Activated T-helper 17 cell treated with anti-CD3 and anti-CD28 coated beads, Interleukin-2, amount 50 U/mL, for 72 hours (primary cell): ENCODE measurements around the gene CCNE1. TPM values are rescaled to one million over a fixed set of nuclear protein-coding genes. Genes with fewer than 3 reads are reported as not detected.
"Not testable (repeated sequence)": the region's sequence is repeated elsewhere in the genome, so short reads cannot be mapped to it uniquely, and the experiment has no call there.

Source experiments
- ATAC-seq: fragments of 150-1000 bp; cut with Tn5 transposase; replicated peaks from 2 replicates; pipeline ENCODE4 v1.10.0; 2021; ENCODE audit warnings: mild to moderate bottlenecking, moderate library complexity
- H3K27ac Mint-ChIP-seq: one replicate; pipeline ENCODE4 v1.8.0; 2022; ENCODE audit warnings: mixed read lengths
- H3K27me3 Mint-ChIP-seq: one replicate; pipeline ENCODE4 v1.8.0; 2022; ENCODE audit warnings: mixed read lengths
- H3K36me3 Mint-ChIP-seq: one replicate; pipeline ENCODE4 v1.8.0; 2022; ENCODE audit warnings: low read depth, mild to moderate bottlenecking, mixed read lengths
- H3K4me1 Mint-ChIP-seq: one replicate; pipeline ENCODE4 v1.8.0; 2022; ENCODE audit warnings: mixed read lengths
- H3K4me3 Mint-ChIP-seq: one replicate; pipeline ENCODE4 v1.8.0; 2022; ENCODE audit warnings: mild to moderate bottlenecking, mixed read lengths
- H3K9me3 Mint-ChIP-seq: one replicate; pipeline ENCODE4 v1.8.0; 2022; ENCODE audit warnings: mixed read lengths
- total RNA-seq, 2 donors: library from RNA; stranded (reverse); gene quantifications; one replicate each; pipeline ENCODE4 v1.2.3, GENCODE V29; 2022

CCNE1 gene
- total RNA-seq, 2 donors from 2014 or later = 20.1 to 31.5 TPM

DNA sequence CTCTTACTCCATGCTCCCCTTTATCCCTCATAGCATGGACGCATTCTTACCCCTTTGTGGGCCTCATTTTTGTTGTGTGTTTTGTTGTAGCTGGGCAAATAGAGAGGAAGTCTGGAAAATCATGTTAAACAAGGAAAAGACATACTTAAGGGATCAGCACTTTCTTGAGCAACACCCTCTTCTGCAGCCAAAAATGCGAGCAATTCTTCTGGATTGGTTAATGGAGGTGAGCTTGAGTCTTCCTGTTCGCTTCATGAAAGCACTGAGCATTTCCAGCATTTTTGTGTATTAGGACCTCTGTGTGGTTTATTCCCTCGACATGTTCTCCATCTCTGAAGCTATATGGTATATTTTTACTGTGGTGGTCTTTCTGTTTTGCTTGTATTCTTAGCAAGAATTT is 5.5 kb downstream of the CCNE1 start:
- no peak overlapping the region for H3K4me3 Mint-ChIP-seq
- H3K27ac Mint-ChIP-seq = no peak overlapping the region
- peaks cover 55% of the 10 kb centered on the region for H3K36me3 Mint-ChIP-seq
- H3K9me3 Mint-ChIP-seq = no peaks in the 10 kb centered on the region
- no peaks in the 10 kb centered on the region for H3K27me3 Mint-ChIP-seq
- no peak for ATAC-seq
- H3K4me1 Mint-ChIP-seq = peaks cover 4% of the 10 kb centered on the region

DNA sequence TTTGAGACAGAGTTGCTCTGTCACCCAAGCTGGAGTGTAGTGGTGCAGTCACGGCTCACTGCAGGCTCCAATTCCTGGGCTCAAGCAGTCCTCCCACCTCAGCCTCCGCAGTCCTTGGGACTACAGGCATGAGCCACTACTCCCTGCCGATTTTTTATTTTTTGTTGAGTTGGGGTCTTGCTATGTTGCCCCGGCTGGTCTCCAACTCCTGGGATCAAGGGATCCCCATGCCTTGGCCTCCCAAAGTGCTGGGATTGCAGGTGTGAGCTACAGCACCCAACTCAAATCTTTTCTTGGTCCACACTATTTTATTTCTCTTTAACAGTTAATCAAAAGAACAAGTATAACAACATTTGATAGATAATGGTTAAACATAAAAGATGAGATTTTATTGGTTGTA is 7.5 kb downstream of the CCNE1 start:
- H3K9me3 Mint-ChIP-seq = no peaks in the 10 kb centered on the region
- ATAC-seq = no peak
- no peak overlapping the region for H3K27ac Mint-ChIP-seq
- no peaks in the 10 kb centered on the region for H3K27me3 Mint-ChIP-seq
- H3K36me3 Mint-ChIP-seq = peaks cover 60% of the 10 kb centered on the region
- H3K4me1 Mint-ChIP-seq = no peaks in the 10 kb centered on the region
- no peak overlapping the region for H3K4me3 Mint-ChIP-seq

DNA sequence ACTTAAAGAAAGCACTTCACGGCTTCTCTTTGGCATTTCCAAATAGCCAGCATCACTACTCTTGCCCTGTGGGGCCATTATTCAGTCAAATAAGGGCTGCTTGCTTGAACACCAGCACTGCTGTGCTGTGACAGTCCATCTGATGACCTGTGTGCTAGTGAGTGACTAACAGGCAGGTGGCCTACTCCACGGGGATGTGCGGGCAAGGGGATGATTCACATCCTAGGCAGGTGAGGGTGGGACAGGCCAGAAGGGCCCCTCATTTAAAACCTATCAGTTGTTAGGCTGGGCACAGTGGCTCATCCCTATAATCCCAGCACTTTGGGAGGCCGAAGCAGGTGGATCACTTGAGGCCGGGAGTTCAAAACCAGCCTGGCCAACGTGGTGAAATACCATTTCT is 8.2 kb downstream of the CCNE1 start:
- H3K36me3 Mint-ChIP-seq = peaks cover 62% of the 10 kb centered on the region
- no peaks in the 10 kb centered on the region for H3K4me1 Mint-ChIP-seq
- no peak for ATAC-seq
- H3K27me3 Mint-ChIP-seq = no peaks in the 10 kb centered on the region
- no peak overlapping the region for H3K4me3 Mint-ChIP-seq
- no peak overlapping the region for H3K27ac Mint-ChIP-seq
- no peaks in the 10 kb centered on the region for H3K9me3 Mint-ChIP-seq

DNA sequence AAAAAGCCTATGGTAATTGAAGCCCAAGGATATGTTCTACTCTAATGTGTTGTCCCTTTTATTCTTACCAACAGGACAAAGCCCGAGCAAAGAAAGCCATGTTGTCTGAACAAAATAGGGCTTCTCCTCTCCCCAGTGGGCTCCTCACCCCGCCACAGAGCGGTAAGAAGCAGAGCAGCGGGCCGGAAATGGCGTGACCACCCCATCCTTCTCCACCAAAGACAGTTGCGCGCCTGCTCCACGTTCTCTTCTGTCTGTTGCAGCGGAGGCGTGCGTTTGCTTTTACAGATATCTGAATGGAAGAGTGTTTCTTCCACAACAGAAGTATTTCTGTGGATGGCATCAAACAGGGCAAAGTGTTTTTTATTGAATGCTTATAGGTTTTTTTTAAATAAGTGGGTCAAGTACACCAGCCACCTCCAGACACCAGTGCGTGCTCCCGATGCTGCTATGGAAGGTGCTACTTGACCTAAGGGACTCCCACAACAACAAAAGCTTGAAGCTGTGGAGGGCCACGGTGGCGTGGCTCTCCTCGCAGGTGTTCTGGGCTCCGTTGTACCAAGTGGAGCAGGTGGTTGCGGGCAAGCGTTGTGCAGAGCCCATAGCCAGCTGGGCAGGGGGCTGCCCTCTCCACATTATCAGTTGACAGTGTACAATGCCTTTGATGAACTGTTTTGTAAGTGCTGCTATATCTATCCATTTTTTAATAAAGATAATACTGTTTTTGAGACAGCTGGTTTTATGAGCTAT is 12.0 kb downstream of the CCNE1 start:
- H3K9me3 Mint-ChIP-seq = no peaks in the 10 kb centered on the region
- no peak for ATAC-seq
- no peak overlapping the region for H3K4me3 Mint-ChIP-seq
- H3K36me3 Mint-ChIP-seq = peaks cover 55% of the 10 kb centered on the region
- no peak overlapping the region for H3K27ac Mint-ChIP-seq
- no peaks in the 10 kb centered on the region for H3K4me1 Mint-ChIP-seq
- H3K27me3 Mint-ChIP-seq = no peaks in the 10 kb centered on the region

DNA sequence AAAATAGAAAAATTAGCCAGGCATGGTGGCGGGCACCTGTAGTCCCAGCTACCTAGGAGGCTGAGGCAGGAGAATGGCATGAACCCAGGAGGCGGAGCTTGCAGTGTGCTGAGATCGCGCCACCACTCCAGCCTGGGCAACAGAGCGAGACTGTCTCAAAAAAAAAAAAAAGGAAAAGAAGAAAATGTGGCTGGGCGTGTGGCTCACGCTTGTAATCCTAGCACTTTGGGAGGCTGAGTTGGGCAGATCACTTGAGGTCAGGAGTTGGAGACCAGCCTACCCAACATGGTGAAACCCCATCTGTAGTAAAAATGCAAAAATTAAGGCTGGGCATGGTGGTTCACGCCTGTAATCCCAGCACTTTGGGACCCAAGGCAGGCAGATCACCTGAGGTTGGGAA is 13.5 kb downstream of the CCNE1 start:
- H3K4me1 Mint-ChIP-seq, ATAC-seq, H3K9me3 Mint-ChIP-seq, H3K27ac Mint-ChIP-seq, H3K27me3 Mint-ChIP-seq, H3K4me3 Mint-ChIP-seq: not testable (repeated sequence)
- peaks cover 43% of the 10 kb centered on the region for H3K36me3 Mint-ChIP-seq

DNA sequence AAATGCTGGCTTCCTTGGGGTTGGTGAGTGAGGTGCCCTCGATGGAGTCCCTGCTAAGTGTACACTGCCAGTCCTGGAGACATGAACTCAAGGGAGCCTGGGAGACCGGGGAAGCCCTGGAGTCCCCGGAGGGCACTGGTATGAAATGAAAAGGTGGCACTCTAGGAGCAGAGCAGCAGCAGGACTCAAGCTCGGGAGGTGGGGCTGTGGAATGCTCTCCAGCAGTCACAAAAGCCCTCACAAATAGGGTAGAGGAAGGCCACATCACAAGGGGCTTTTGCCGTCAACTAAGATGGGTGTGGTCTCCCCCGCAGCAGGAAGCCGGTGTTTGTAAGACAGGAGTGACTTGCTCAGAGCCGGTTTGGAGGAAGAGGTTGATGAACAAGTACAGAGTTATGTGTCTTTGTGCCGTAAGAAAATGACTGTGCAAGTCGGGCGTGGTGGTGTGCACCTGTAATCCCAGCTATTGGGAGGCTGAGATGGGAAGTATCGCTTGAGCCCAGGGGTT is 19.3 kb downstream of the CCNE1 start:
- Mint-ChIP-seq H3K36me3 (no peaks in the 10 kb centered on the region), H3K27me3 (no peaks in the 10 kb centered on the region), H3K27ac (peak overlapping the region; percentile 83), H3K4me3 (peak overlapping the region; percentile 81), H3K4me1 (peaks cover 19% of the 10 kb centered on the region), H3K9me3 (no peaks in the 10 kb centered on the region)
- peak; percentile 97 for ATAC-seq

DNA sequence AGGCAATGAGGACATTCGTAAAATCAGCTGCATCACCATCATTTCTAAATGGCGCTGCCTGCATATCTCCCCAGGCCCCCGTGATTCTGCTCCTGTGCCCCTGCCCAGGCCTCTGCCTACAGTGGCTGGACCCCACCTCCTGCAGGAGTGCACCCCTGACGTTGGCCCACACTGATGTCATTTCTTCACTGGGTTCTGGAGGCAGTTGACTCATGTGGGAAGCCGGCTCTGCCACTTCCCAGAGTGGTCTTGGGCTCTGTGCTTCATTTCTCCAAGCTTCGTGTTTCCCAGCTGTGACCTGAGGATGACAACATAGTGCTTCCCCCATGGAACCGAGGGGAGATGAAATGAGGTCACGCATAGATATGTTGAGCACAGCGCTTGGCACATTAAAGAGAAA is 19.9 kb downstream of the CCNE1 start:
- H3K36me3 Mint-ChIP-seq = peaks cover 6% of the 10 kb centered on the region
- peaks cover 21% of the 10 kb centered on the region for H3K4me1 Mint-ChIP-seq

DNA sequence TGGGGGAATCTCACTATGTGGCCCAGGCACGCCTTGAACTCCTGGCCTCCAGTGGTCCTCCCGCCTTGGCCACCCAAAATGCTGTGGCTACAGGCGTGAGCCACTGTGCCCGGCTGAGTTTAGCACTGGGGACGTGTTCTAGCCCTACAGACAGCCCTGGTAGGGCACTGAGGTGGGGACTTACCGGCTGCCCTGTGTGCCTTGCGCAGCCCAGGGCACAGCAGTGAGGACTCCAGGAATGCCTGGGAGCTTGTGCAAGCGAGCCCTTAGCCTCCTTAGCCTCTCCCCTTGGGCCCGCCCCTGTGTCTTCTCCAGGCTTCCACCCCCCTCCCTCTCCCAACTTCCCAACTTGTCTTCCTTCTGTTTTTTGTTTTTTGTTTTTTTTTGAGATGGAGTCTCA is 21.0 kb downstream of the CCNE1 start:
- peaks cover 8% of the 10 kb centered on the region for H3K36me3 Mint-ChIP-seq
- ATAC-seq = no peak
- H3K4me1 Mint-ChIP-seq = peaks cover 30% of the 10 kb centered on the region
- H3K27ac Mint-ChIP-seq = peak overlapping the region; percentile 72
- no peaks in the 10 kb centered on the region for H3K9me3 Mint-ChIP-seq
- H3K4me3 Mint-ChIP-seq = peak overlapping the region; percentile 17
- H3K27me3 Mint-ChIP-seq = no peaks in the 10 kb centered on the region

More for the DNA sequence above, 19.9 kb downstream of the CCNE1 start:
- Mint-ChIP-seq H3K27ac (peak overlapping the region; percentile 83), H3K9me3 (no peaks in the 10 kb centered on the region), H3K4me3 (peak overlapping the region; percentile 81), H3K27me3 (no peaks in the 10 kb centered on the region)
- ATAC-seq = peak; percentile 1

DNA sequence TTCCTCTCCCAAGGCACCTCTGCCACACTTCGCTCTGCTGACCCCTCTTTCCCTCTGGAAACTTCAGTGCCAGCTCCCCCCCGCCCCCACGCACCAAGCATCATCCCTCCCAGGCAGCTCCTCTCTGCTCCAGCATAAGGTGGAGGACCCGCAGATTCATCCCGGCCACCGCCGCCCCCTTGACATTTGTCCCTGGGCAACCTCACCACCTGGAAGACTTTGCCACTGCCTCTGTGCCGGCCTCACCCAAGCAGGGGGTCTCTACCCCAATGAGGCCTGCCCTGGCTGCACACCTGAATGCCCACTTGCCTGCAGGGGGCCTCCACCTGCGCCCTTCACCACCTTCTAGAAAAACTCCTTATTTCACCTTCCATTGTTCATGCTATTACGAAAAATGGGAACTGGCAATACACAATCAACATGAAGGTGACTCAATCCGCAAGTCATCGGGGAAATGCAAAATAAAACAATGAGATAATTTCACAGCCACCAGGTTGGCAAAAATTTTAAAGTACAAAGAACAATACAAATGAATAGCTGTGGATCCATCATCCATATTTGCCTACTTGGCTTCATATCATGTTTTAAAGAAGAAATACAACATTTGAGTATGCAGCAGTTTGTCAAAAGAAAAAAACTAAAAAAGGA is 21.9 kb downstream of the CCNE1 start:
- Mint-ChIP-seq H3K9me3 (no peaks in the 10 kb centered on the region), H3K4me1 (peaks cover 30% of the 10 kb centered on the region), H3K36me3 (peaks cover 8% of the 10 kb centered on the region), H3K4me3 (peak overlapping the region; percentile 17), H3K27ac (peak overlapping the region; percentile 72), H3K27me3 (no peaks in the 10 kb centered on the region)
- ATAC-seq = no peak

DNA sequence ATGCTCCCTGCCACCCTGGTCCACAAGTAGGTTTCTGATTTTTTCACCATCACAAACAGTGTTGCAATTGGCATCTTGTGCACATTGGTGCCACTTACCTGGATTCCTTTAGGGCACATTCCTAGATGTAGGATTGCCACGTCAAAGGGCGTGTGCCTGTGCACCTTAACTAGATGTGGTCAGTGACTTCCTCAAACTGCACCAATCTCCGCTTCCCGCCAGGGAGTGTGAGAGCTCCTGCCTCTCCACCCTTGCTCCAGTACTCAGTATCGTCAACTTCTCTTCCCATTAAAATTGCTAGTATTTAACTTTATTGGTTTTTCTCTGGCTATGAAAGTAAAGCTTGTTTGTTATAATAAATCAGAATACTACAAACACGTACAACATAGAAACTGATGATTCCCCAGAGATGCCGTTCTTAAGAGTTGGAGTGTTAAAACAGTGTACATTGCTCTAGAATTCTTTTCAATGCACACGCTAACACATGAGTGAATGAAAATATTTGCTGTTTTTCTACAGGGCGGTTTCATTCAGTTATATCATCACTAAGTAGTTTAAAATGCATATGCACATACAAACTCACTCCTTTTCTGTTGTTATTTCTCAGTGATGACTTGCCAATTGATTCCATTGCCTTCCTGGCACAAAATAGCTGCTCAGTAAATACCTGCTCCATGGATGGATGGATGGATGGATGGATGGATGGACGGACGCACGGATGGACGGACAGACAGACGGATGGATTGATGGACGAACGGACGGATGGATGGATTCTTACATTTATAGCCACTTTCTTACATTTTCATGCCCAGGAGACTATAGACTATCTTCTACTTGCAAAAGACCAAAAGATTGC is 23.4 kb downstream of the CCNE1 start:
- H3K9me3 Mint-ChIP-seq = no peaks in the 10 kb centered on the region
- ATAC-seq = no peak
- H3K27me3 Mint-ChIP-seq = no peaks in the 10 kb centered on the region
- H3K27ac Mint-ChIP-seq = peak overlapping the region; percentile 4
- H3K36me3 Mint-ChIP-seq = peaks cover 8% of the 10 kb centered on the region
- H3K4me1 Mint-ChIP-seq = peaks cover 30% of the 10 kb centered on the region
- no peak overlapping the region for H3K4me3 Mint-ChIP-seq

DNA sequence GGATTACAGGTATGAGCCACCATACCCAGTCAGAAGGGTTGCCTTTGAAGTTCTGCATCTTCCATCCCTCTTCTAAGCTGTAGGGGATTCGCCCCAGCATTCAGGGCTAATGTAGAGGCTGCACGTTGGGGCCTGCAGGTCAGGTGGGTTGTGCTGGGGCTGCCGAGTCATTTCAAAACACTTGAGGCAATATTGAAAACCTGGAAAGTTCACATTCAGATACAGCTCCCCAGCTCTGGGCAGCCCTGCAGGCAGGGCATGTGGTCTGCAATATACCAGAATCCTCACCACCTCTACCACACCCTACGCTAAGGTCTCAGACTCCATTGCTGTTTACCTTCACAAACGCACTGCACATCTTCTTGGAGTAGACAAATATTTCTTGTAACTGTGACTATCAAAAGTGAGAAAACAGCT is 24.6 kb downstream of the CCNE1 start:
- Mint-ChIP-seq H3K27me3 (no peaks in the 10 kb centered on the region), H3K27ac (peak overlapping the region; percentile 90), H3K36me3 (peaks cover 8% of the 10 kb centered on the region), H3K4me1 (peaks cover 19% of the 10 kb centered on the region), H3K9me3 (no peaks in the 10 kb centered on the region), H3K4me3 (peak overlapping the region; percentile 76)
- peak; percentile 87 for ATAC-seq

DNA sequence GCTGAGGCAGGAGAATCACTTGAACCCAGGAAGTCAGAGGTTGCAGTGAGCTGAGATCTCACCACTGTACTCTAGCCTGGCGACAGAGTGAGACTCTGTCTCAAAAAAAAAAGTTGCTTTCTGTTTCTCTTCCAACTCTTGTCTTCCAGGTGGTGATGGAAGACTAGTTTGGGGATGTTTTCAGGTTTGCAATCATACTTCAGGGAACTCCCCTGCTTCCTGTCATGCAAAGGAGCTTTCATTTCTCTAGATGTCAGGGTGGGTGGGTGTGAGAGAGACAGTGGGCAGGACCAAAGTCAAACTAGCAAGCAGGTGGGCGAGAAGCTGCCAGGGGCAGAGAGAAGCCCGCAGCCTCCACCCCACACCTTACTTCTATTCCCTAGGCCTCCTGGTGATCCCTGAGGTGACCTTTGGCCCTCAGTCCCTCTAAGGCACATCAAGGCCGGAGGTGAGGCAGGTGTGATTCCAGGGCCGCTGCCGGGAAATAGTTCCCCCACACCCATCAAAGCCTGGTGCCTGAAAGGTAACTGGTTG is 25.7 kb downstream of the CCNE1 start:
- H3K4me1 Mint-ChIP-seq = peaks cover 15% of the 10 kb centered on the region
- H3K36me3 Mint-ChIP-seq = peaks cover 8% of the 10 kb centered on the region
- no peaks in the 10 kb centered on the region for H3K9me3 Mint-ChIP-seq
- peak; percentile 67 for ATAC-seq
- peak overlapping the region; percentile 90 for H3K27ac Mint-ChIP-seq
- H3K27me3 Mint-ChIP-seq = no peaks in the 10 kb centered on the region
- H3K4me3 Mint-ChIP-seq = peak overlapping the region; percentile 76

DNA sequence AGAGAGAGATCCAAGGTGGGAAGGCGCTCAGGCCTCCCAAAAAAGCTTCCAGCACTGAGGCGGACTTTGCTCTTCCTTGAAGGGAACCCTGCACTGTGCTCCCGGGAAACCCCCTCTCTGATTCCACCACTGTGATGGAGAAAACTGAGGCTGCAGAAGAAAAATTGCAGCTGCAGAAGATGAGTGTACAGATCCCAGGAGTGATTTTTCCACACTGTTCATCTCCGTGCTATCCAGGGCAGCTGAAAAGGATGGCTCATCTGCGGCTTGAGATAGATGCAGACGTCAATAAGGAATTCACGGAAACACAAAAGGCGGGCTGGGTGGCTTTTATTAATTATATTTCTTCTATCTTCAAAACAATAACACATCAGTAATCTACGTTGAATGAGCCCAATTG is 26.2 kb downstream of the CCNE1 start:
- H3K27ac Mint-ChIP-seq = peak overlapping the region; percentile 90

More for the DNA sequence above, 26.2 kb downstream of the CCNE1 start:
- H3K9me3 Mint-ChIP-seq = no peaks in the 10 kb centered on the region
- peaks cover 15% of the 10 kb centered on the region for H3K4me1 Mint-ChIP-seq
- no peak for ATAC-seq
- peak overlapping the region; percentile 76 for H3K4me3 Mint-ChIP-seq
- H3K27me3 Mint-ChIP-seq = no peaks in the 10 kb centered on the region
- peaks cover 8% of the 10 kb centered on the region for H3K36me3 Mint-ChIP-seq
